ENCODE results near the gene AGPS.

GRCh38 chr2:177556153-177556552, 163.6 kb downstream of the AGPS start:
- TF ChIP-seq CTCF (IDR thresholded peaks at IDR 0.05) (no peak), ZFX (IDR thresholded peaks at IDR 0.05; ENCODE audit: borderline replicate concordance) (no peak)

All from 22Rv1 (cell line).